Endothelial cell (in vitro differentiated cells): Measurements from ENCODE around the gene PIP4K2B. TPM values are rescaled to one million over a fixed set of nuclear protein-coding genes. Genes with fewer than 3 reads are reported as not detected.

Experiments
- DNase-seq: peaks from one replicate; pipeline ENCODE4 v3.0.0; 2021; ENCODE audit warnings: low spot score
- H3K27ac Mint-ChIP-seq: one replicate; pipeline ENCODE4 v1.8.0; 2021; ENCODE audit warnings: mixed read lengths, inconsistent platforms; ENCODE audit not compliant: unreplicated experiment
- H3K27me3 Mint-ChIP-seq: one replicate; pipeline ENCODE4 v1.8.0; 2021; ENCODE audit warnings: mild to moderate bottlenecking, moderate library complexity, mixed read lengths, inconsistent platforms; ENCODE audit not compliant: unreplicated experiment
- H3K36me3 Mint-ChIP-seq: one replicate; pipeline ENCODE4 v1.8.0; 2021; ENCODE audit warnings: mild to moderate bottlenecking, low read depth, mixed read lengths, inconsistent platforms; ENCODE audit not compliant: unreplicated experiment
- H3K4me1 Mint-ChIP-seq: one replicate; pipeline ENCODE4 v1.8.0; 2021; ENCODE audit warnings: mild to moderate bottlenecking, mixed read lengths, inconsistent platforms; ENCODE audit not compliant: unreplicated experiment
- H3K4me3 Mint-ChIP-seq: one replicate; pipeline ENCODE4 v1.8.0; 2021; ENCODE audit warnings: mild to moderate bottlenecking, mixed read lengths, inconsistent platforms; ENCODE audit not compliant: unreplicated experiment
- H3K9me3 Mint-ChIP-seq: one replicate; pipeline ENCODE4 v1.8.0; 2021; ENCODE audit warnings: mixed read lengths, inconsistent platforms; ENCODE audit not compliant: unreplicated experiment
- total RNA-seq: library from RNA; stranded (reverse); fragmentation: NEBNext Ultra II Directional; extraction: Animal tissue kit (Norgen Biotek cat#: 25700); gene quantifications from one replicate; pipeline ENCODE4 v1.2.1, GENCODE V29; 2021; ENCODE audit not compliant: unreplicated experiment
- TF ChIP-seq, protein P1 (sequence below): fragments of 200-600 bp; sonication (generic); IDR thresholded peaks from one replicate; pipeline ENCODE4 v1.5.0; 2021; ENCODE audit warnings: antibody characterized with exemption; ENCODE audit not compliant: unreplicated experiment

Gene PIP4K2B
- total RNA-seq, 1 donor from 2014 or later = 91.7 TPM

DNA sequence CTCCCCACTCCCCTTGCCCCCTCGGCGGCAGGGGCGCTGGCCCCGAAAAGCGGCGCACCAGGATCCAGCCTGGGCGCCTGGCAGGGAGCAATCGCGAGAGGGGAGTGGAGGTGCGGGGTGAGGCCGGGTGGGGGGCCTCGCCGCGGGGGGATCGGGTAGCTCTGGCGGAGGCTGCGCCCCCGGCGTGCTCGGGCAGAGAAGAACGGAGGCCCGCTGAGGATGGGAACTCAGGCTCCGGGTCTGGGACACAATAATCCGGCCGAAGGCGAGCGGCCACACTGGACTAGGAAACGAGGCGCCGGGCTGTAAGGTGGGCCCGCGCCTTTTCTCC, 50.5 kb downstream of the PIP4K2B start:
- TF ChIP-seq, protein P1, sequence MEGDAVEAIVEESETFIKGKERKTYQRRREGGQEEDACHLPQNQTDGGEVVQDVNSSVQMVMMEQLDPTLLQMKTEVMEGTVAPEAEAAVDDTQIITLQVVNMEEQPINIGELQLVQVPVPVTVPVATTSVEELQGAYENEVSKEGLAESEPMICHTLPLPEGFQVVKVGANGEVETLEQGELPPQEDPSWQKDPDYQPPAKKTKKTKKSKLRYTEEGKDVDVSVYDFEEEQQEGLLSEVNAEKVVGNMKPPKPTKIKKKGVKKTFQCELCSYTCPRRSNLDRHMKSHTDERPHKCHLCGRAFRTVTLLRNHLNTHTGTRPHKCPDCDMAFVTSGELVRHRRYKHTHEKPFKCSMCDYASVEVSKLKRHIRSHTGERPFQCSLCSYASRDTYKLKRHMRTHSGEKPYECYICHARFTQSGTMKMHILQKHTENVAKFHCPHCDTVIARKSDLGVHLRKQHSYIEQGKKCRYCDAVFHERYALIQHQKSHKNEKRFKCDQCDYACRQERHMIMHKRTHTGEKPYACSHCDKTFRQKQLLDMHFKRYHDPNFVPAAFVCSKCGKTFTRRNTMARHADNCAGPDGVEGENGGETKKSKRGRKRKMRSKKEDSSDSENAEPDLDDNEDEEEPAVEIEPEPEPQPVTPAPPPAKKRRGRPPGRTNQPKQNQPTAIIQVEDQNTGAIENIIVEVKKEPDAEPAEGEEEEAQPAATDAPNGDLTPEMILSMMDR = no peak
- Mint-ChIP-seq H3K27ac (no peak overlapping the region), H3K4me3 (no peak overlapping the region), H3K4me1 (peaks cover 49% of the 10 kb centered on the region), H3K9me3 (no peaks in the 10 kb centered on the region), H3K36me3 (peaks cover 24% of the 10 kb centered on the region), H3K27me3 (peaks cover 21% of the 10 kb centered on the region)
- no peak for DNase-seq

DNA sequence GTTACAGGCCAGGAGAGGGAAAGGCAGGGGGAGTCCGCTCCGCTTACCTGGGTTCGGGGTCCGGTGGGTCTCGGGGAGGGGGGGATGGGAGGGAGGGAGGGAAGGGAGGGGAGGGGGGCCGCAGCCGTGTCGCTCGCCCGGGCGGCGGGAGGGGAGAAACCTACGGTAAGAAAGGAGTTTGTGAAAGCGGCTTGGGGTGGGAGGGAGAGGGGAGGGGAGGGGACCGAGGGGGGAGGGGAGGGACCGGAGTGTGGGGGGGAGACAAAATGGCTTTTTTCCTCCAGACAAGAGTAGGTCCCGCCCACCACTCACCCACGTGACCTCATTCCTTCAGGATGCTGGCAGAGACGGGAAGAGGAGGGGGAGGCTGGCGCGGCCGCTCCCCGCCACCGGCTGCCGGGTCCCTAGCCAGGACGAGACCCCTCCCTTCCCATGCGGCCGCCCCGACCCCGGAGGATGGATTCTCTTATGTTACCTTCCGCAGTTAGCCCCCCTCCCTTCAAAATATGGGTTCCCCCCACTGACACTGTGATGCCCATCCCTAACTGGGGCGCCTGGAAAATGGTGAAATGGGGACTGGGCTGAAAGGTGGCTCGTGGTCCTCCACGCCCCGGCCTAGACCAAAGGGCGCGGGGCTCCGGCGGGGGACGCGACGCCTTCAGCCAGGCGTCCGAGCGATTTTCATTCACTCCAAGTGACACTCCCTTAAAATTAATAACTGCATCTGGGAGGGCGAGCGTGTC, 51.0 kb downstream of the PIP4K2B start, which contains the start of gene PCGF2:
TSS of gene PCGF2 (minus strand) at position 188 of the 743 bp plus-strand sequence. CDS start 7,934 bp downstream, outside the sequence.
- TF ChIP-seq, protein P1 = no peak
- peak; percentile 86 for DNase-seq
- Mint-ChIP-seq H3K27ac (no peak within 1 kb of the TSS), H3K4me3 (peak within 1 kb of the TSS; percentile 98), H3K4me1 (peaks cover 45% of the 10 kb centered on the region), H3K27me3 (peaks cover 23% of the 10 kb centered on the region), H3K36me3 (peaks cover 21% of the 10 kb centered on the region), H3K9me3 (no peaks in the 10 kb centered on the region)

DNA sequence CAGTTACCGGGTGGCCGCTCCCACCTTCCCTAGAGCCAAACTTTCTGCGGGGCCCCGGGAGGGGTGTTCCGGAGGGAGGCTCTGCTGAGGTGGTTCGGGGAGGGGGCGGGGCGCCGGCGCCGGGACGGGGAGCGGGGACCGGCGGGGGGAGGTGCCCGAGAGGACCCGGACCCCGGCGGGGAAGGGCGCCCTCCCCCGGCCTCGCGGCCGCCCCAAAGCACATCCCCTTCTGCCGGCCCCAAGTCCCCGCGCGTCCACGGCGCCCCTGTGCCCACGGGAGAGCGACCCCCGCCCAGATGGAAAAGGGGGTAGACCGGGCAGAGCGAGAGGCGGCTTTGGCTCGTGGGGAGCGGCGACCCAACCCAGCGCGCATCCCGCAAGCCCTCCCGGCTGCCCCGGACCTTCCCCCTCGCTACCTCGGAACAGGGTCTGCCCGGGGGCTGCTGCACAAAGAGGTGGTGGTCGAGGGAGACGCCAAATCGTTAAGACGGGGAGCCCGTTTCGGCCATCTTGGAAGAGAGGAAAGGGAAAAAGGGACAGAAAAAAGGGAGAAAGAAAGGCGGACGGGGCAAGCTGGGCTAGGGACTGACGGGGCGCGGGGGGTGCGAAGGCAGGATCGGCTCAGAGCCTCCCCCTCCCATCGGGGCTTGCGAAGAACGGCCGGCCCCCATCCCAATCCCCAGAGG, 51.8 kb downstream of the PIP4K2B start:
- Mint-ChIP-seq H3K27ac (no peak overlapping the region), H3K4me3 (peak overlapping the region; percentile 93), H3K27me3 (peaks cover 23% of the 10 kb centered on the region), H3K36me3 (peaks cover 25% of the 10 kb centered on the region), H3K9me3 (no peaks in the 10 kb centered on the region), H3K4me1 (peaks cover 45% of the 10 kb centered on the region)
- DNase-seq = peak; percentile 55
- TF ChIP-seq, protein P1 = no peak

DNA sequence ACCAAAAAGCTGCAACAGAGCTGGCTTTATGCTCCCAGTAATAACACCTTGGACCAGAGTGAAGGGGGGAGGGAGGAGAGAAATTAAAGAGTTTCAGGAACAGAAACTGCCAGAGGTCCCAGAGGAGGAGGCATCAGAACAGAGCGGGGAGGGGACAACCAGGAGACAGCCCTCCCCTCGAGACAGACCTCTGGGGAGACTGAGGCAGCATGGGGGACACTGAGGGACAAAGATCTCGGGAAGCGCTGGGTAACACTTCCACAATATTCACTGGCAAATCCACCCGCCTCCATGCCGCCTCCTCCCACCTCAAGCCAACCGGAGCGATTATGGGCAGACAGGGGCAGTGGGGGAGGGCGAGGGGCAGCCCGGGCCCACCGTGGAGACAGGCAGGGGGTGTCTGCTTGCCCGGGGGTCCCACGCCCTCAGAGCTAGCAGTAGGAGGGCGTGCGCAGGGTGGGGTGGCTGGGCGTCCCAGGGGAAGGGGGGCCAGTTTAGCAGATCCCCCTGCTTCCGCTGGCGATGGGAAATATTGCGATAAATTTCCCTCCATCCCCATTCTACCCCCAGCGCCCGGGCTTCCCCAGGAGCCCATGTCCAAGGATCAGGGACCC, 52.4 kb downstream of the PIP4K2B start:
- Mint-ChIP-seq H3K36me3 (peaks cover 25% of the 10 kb centered on the region), H3K9me3 (no peaks in the 10 kb centered on the region), H3K4me3 (peak overlapping the region; percentile 87), H3K4me1 (peaks cover 48% of the 10 kb centered on the region), H3K27ac (no peak overlapping the region), H3K27me3 (peaks cover 20% of the 10 kb centered on the region)
- TF ChIP-seq, protein P1 = no peak
- DNase-seq = peak; percentile 41
